Activated CD4-positive, CD25-positive, alpha-beta regulatory T cell treated with anti-CD3 and anti-CD28 coated beads, Interleukin-2, amount 50 U/mL, for 72 hours (primary cell): Measurements from ENCODE around the gene PYDC1.
"Not testable (repeated sequence)": the region's sequence is repeated elsewhere in the genome, so short reads cannot be mapped to it uniquely, and the experiment has no call there.

ENCODE experiments used
- DNase-seq: peaks from one replicate; pipeline ENCODE4 v3.0.0; 2021

Gene PYDC1

DNA sequence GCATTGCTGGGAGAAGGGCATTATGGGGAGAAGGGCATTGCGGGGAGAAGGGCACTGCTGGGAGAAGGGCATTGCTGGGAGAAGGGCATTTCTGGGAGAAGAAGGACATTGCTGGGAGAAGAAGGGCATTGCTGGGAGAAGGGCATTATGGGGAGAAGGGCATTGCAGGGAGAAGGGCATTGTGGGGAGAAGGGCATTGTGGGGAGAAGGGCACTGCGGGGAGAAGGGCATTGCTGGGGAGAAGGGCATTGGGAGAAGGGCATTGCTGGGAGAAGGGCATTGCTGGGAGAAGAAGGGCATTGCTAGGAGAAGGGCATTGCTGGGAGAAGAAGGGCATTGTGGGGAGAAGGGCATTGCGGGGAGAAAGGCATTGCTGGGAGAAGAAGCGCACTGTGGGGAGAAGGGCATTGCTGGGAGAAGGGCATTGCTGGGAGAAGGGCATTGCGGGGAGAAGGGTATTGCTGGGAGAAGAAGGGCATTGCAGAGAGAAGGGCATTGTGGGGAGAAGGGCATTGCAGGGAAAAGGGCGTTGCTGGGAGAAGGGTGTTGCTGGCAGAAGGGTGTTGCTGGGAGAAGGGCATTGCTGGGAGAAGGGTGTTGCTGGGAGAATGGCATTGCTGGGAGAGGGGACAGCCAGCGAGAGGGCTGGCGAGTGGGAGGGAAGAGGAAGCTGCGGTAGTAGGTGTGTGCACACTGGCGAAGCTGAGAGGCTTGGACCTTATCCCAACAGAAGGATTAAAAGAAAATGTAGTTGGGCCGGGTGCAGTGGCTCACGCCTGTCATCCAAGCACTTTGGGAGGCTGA, 4.6 kb upstream of the PYDC1 start:
- DNase-seq: no peak

- no peak for DNase-seq
These were observed 2.3 kb upstream of the PYDC1 start for GRCh38 chr16:31219154-31219741.

DNA sequence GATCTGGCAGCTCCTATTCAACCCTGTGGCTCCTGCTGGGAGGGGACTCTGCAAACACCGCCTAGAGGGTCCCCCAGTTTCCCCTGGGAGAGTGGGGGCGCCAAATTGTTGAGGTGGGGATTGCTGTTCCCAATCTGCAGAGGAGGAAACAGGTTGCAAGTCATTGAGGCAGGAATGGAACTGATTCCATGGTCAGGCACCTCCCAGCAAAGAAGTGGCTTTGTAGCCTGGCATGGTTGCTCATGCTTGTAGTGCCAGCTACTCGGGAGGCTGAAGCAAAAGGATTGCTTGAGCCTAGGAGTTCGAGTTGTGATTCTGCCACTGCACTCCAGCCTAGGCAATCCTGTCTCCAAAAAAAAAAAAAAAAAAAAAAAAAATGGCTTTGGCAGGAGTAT, 198 bp upstream of the PYDC1 start:
- DNase-seq: no peak

DNA sequence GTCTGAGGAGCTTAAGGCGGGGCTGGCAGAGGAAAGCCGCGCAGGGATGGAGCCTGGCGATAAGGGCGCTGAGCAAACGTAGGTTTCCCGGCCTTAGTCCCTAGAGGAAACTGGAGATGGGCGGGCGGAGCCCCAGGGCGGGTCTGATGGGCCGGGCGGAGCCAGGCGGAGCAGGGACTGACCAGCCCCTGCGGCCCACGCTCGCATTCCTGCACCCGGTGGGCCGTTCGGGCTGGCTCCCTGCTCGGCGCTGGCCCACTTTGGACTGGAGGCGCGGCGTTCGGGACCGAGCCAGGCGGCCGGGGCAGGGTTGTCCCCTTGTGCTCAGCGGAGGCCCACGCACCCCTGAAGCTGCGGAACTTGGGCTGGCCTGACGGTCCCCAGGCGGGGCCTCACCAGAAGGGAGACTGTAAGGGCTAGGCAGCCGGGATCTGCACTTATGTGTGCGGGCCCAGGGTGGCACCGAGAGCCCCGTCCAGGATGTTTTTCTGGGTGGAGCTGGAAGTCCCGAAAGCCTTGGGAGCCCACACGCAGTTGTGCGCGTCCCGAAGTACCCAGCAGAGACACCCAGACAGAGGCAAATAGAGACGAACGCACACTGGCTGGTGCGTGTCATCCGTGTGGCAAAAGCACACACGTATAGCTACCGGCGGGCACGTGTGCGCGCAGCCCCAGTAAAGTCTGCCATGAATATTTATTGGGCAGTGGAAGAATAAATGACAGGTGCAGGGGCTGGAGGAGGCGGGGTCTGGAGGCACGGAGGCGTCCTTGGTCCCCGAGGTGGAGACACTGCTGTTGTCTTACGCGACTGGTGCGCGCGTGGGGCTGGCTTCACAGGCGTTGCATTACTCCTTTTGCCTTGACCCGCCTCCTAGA, 1.4 kb downstream of the PYDC1 start:
- DNase-seq: no peak

DNA sequence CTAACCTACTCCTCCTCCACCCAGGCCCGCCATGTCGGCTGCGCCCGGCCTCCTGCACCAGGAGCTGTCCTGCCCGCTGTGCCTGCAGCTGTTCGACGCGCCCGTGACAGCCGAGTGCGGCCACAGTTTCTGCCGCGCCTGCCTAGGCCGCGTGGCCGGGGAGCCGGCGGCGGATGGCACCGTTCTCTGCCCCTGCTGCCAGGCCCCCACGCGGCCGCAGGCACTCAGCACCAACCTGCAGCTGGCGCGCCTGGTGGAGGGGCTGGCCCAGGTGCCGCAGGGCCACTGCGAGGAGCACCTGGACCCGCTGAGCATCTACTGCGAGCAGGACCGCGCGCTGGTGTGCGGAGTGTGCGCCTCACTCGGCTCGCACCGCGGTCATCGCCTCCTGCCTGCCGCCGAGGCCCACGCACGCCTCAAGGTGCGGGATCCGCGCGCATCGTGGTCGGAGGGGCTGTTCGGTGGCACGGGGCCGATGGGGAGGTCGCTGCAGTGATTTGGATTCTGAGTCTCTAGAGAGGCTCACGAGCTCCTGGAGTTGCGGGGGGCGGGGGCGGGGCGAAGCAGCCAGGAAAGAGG, 2.1 kb downstream of the PYDC1 start:
- DNase-seq: no peak

- DNase-seq: no peak
These were observed 2.8 kb downstream of the PYDC1 start, which contains the start of gene TRIM72 for GRCh38 chr16:31213877-31214707. TSS of gene TRIM72 (plus strand) at chr16:31214119. CDS start at chr16:31214739, 620 bp downstream.

DNA sequence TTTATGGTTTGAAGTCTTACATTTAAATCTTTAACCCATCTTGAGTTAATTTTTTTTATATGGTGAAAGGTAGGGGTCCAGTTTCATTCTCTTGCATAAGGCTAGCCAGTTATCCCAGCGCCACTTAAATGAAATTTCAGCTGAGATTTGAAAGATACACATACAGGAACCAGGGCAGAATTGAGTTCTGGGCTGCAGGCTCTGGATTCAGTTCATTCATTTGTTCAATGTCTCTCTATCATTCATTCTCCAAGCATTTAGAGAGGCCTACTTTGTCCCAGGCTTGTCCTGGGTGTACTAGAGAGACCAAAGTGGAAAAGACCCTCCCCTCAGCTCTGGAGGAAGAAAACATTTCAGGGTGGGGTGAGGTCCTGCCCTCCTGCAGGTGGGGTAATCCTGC, 3.6 kb downstream of the PYDC1 start:
- DNase-seq: no peak

GRCh38 chr16:31206776-31207175, 10.2 kb downstream of the PYDC1 start:
- DNase-seq: no peak

DNA sequence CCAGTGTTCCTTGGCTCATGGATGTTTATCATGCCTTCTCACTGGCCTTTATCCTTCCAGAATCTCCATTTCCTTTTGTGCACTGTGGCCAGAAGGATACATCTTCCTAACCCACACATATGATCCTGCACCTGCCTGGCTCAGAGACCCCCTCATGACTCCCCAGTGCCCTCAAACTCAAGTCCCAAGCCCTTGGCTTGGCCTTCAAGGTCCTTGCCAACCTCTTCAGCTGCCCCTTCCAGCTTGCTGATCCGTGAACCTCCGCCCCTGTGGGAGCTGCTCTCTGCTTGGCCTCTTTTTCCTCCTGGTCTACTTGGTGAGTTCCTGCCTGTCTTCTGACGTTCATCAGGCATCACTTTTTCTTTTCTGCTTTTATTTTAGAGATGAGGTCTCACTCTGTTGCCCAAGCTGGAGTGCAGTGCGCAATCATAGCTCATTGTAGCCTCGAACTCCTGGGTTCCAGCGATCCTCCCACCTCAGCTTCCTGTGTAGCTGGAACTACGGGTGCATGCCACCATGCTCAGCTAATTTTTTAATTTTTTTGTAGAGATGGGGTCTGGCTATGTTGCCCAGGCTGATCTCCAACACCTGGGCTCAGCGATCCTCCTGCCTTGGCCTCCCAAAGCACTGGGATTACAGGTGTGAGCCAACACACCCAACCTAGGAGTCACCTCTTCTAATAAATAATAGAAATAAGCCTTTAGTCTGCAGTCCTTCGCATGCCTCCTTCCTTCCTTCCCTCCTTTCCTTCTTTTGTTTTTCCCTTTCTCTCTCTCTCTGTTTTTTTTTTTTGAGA, 11.9 kb downstream of the PYDC1 start:
- DNase-seq: no peak

DNA sequence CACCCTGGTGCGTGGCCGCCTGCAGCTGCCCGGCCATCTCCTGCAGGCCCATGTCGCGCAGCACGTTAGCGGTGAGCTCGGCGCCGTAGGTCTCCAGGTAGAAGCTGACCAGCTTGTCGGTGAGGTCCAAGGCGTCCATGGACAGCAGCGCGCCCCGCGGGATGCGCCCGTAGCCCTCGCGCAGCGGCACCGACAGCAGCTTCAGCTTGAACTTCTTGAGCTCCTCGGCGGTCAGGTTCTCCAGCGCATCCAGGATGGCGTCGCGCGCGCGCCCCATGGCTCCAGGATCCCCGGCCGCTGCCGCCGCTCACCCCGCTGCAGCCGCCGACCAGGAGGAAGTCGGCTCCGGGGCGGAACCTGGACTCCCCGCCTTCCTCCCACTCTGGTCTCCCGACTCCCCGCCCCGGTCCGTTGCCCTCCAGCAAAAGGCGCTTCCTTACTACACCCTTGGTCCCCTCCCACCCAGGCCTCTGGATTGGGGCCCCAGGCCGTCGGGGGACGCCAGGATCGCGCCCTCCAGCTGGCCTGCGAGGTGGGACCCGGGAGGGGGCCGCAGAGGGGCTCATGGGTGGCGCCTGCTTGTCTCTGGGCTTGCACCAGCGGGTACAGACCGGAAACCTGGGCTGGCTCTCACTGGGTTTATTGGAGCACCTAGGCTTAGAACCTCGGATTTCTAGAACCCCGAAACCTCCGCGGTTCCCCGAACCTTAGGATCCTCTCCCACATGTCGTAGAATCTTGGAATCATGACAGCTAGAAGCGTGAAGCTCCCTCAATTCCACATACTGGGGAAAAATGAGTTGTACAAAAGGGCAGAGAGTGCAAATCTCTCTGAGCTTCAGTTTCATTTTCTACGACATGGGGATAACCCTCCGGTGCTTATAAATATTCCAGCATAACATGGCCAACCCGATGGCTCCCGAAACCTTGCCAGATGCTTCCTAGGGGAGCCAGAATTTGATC, 14.2 kb downstream of the PYDC1 start, which contains the start of gene PYCARD:
Gene PYCARD (minus strand): TSS at position 347 of the 962 bp plus-strand sequence. CDS start 70 bp downstream, at position 277.
- DNase-seq: peak; percentile 53

DNA sequence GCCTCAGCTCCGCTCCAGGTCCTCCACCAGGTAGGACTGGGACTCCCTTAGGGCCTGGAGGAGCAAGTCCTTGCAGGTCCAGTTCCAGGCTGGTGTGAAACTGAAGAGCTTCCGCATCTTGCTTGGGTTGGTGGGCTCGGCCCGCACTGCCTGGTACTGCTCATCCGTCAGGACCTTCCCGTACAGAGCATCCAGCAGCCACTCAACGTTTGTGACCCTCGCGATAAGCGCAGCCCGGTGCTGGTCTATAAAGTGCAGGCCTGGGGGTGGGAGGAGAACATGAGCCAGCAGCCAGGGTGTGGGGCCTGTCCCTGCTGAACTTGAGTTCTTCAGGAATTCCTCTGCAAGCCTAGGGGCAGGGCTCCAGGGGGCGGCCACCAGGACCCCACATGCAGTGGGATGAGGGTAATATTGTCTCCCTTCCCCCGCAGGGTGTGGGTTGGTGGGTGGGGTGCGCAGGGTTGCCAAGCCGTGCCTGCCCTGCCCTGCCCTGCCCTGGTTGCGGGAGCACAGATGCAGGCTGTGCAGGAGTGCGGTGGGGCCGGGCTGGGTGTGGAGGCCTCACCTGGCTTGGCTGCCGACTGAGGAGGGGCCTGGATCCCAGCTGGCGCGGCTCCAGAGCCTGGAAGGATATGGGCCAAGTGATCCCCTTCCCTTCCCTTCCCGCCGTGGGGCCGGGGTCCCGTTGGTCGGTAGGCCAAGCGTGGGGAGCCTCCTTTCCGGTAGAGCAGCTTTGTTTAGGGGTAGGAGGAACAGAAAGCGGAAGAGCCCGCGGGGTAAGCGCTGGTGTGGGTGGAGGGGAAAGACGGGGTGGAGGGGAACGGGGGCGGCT, 15.1 kb downstream of the PYDC1 start:
- peak; percentile 53 for DNase-seq

DNA sequence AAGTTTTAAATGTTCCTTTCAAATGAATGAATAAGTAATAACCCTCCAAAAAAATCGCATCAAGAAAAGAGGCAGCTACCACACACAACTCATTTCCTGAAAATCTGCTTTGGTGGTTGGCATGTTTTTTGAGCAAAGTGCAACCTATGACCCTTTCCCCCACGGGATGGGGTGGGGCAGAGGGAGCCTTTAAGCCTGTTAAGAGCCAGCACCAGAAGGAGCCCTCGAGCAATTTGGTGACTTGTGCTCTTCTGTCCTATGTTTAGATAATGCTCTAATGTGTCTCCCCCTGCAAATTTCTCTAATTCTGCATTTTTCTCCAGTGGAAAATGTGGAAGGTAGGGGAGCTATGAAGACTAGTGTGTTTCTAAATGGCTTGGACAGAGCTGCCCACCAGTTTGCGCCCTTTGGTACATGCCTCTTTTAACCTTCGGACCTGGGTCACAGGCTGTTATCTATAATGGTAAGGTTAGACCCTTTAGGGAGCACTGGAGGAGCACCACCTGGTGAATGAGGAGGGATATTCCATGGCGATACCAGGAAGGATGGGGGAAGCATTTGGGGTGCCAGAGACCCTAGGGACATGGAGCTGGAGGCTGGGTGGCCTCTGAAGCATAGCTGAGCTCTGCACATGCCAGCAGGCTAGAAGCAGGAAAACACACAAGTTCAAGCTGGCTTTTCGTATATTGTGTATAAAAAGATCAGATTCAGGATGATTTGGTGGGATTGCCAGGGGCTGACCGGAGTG, 15.9 kb downstream of the PYDC1 start:
- DNase-seq: no peak

DNA sequence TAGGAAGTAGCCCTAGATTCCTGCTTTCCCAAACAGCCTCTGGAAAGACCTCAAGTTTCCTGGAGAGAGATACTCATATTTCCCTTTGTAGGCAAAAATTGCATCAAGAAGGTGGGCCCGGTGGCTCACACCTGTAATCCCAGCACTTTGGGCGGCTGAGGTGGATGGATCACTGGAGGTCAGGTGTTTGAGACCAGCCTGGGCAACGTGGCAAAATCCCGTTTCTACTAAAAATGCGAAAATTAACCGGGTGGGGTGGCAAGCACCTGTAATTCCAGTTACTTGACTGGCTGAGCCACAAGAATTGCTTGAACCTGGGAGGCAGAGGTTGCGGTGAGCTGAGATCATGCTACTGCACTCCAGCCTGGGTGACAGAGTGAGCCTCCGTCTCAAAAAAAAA, 16.8 kb downstream of the PYDC1 start:
- DNase-seq: not testable (repeated sequence)

DNA sequence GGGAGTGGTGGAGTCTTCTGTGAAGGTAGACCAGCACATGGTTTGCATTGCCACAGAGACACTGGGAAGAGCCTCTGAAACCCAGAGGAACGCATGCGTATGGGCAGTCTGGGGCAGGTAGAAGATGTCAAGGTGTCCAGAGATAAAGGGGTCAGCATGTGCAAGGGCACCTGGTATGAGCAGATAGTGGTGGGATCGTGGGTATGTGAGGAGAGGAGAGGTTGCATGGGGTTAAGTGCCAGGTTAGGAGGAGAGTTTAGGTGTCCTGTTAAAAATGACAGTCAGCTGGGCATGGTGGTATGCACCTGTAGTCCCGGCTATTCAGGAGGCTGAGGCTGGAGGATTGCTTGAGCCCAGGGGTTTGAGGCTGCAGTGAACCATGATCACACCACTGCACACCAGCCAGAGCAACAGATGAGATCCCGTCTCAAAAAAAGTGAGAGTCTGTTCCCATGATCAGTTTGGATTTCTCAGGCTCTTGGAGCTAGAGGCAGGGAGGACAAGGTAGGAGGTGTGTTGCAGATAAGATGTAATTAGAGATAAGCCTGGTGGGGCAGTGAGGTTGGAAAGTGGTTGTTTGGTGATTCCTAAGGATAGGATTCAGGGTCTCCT, 17.4 kb downstream of the PYDC1 start:
- DNase-seq: no peak

DNA sequence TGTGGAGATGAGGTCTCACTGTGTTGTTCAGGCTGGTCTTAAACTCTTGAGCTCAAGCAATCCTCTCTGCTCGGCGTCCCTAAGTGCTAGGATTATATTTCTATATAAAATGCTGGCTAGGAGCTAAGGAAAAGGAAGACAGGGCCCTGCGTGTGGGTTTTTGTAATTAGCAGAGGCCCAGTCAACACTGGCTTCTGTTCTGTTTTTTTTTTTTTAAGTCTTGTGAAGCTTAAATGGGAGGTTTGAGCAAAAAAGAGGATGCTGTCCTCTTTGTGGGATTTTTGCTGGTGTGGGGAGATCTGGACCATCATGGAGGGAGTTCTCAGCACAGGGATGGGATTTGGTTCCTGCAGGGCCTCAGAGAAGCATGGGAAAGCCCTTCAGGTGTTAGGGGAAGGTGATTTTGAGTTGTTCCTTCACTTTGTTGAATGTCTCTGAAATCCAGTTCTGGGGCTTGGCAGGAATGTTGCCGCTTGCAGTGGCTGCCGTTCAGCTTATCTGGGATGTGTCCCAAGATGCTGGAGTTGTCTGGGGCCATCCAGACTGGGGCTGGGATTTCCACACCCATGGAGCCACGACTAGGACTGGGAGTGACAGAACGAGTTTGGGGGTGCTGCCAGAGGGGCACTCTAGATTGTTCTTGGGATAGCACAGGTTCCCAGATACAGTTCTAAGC, 18.6 kb downstream of the PYDC1 start:
- no peak for DNase-seq

DNA sequence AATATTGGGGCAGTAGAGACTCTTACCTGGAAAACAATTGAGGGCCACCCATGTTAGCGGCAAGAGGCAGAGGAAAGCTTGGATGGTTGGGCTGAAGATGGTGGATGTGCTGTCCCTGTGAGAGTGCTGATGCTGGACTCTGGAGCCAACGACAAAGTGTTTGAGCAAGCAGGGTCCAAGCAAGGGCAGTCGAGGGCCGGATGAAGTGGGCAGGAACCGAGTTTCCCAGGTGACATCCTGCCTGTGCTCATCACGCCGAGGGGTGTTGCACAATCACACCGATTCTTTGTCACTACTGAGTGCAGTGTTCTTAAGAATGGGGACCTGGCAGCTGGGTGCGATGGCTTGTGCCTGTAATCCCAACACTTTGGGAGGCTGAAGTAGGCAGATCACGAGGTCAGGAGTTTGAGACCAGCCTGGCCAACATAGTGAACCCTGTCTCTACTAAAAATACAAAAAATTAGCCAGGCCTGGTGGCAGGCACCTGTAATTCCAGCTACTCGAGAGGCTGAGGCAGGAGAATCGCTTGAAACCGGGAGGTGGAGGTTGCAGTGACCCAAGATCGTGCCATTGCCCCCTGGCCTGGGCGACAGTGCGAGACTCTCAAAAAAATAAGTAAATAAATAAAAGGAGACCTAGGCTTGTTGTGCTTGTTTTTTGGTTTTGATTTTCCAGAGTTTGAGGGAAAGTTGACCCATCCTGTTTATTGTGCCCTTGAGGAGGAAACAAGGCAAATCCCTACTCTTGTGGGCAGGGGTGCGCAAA, 20.4 kb downstream of the PYDC1 start:
- DNase-seq: no peak
